AG04449 (cell line): Measurements from ENCODE around the gene IGDCC3.
A peak's percentile ranks its signal among the peaks of the same experiment; 100 is the strongest.

Source experiments
- CTCF ChIA-PET: fragments of 350-600 bp; formaldehyde crosslinking; extraction: SDS; loops from one replicate; lab custom pipeline; 2021; ENCODE audit warnings: antibody characterized with exemption; lab: Yijun Ruan, JAX
- POLR2A ChIA-PET: fragments of 400-600, 350-600 bp; formaldehyde crosslinking; extraction: SDS; loops from one replicate; lab custom pipeline; 2020; ENCODE audit warnings: antibody characterized with exemption, inconsistent platforms; lab: Yijun Ruan, JAX
- DNase-seq: peaks from one replicate; pipeline ENCODE4 v3.0.0-alpha.2; 2010; ENCODE audit warnings: low read depth, low spot score
- H3K4me3 ChIP-seq: 2 replicates; pipeline ENCODE4 v1.5.1; 2011; ENCODE audit warnings: low read depth, mild to moderate bottlenecking, control low read depth, low read length
- CTCF ChIP-seq: IDR thresholded peaks from one replicate; pipeline ENCODE4 v1.5.1; 2011; ENCODE audit warnings: mild to moderate bottlenecking, moderate library complexity, low read length, control low read depth, inconsistent platforms; ENCODE audit not compliant: insufficient read depth; ENCODE audit errors: missing control alignments

Gene IGDCC3

DNA sequence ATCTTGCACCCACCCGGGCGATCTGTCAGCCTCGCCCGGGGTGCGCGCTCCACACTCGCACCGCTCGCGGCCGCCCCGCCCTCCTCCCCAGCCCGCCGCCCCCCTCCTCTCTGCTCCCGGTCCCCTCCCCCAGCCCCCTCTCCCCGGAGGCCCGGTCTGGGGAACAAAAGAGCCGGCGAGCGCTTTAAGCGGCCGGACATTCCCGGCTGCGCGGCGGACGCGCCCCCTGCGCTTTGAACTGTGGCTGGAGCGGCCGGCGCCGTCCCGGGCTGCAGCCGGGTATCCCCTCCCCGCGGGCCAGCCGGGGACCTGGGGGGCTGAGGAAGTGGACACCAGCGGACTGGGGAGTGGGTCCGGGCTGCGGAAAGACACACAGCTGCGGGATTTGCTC is at the start of gene IGDCC3:
TSS of gene IGDCC3 (minus strand) at position 27 of the 391 bp plus-strand sequence. CDS start 214 bp downstream, outside the sequence.
- DNase-seq: no peak
- CTCF ChIA-PET: interaction anchor here (1.9 to 23.4 kb wide), 3 partner anchors 9 to 58 kb away, joined by 7 to 652 read pairs (median 267); no protein-coding TSS in a partner anchor
- peak within 1 kb of the TSS; percentile 56 for H3K4me3 ChIP-seq
- POLR2A ChIA-PET: no interaction called here
- no peak for TF ChIP-seq CTCF

DNA sequence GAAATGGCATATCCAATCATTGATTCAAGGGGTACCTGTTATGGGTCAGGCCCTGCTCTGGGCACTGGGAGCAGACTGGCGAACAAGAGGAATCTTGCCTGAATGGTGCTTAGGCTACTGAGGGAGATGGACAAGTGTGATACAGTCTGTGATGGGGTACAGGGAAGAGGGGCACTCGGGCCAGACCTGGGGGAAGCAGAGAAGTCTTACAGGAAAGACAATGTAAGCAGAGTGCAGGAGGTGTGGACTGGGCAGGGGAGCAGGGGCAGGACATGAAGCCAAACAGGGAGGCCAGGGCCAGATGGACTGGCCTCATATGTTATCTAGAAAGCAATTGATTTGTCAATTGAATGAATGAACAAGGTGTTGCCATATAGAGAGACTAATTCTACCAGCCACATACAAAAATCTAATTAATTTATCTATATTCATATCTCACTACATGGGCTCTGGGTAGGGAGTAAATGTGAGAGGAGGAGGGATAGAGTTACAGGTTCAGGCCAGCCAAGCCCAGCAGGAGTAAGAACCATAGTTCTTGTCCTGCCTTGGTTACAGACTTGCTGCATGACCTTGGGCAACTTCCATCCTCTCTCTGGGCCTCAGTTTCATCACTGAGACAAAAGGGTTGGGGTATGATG is 48.5 kb upstream of the IGDCC3 start:
- no peak for TF ChIP-seq CTCF
- DNase-seq: no peak
- ChIA-PET POLR2A (no interaction called here), CTCF (interaction anchor here (1.3 to 1.9 kb wide), 2 partner anchors 26 to 41 kb away, joined by 3 to 6 read pairs; no protein-coding TSS in a partner anchor)
- H3K4me3 ChIP-seq: no peak overlapping the region

DNA sequence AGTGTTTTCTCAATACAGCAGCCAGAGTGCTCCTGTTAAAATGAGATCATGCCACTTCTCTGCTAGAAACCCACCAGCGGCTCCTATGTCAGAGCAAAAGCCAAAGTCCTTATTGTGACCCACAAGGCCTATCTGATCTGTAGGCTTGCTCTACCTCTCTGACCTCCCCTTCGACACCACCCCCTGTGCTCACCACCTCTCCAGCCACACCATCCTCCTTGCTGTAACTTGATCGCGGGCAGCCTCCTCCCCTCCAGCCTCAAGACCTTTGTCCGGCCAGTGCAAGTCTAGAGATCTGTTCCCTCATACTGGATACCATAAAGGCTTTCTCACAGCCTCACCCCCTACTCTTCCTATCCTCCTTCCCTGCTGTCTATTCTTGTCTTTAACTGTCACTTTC is 46.9 kb upstream of the IGDCC3 start:
- DNase-seq: no peak
- TF ChIP-seq CTCF: no peak
- CTCF ChIA-PET: no interaction called here
- POLR2A ChIA-PET: no interaction called here
- no peak overlapping the region for H3K4me3 ChIP-seq

DNA sequence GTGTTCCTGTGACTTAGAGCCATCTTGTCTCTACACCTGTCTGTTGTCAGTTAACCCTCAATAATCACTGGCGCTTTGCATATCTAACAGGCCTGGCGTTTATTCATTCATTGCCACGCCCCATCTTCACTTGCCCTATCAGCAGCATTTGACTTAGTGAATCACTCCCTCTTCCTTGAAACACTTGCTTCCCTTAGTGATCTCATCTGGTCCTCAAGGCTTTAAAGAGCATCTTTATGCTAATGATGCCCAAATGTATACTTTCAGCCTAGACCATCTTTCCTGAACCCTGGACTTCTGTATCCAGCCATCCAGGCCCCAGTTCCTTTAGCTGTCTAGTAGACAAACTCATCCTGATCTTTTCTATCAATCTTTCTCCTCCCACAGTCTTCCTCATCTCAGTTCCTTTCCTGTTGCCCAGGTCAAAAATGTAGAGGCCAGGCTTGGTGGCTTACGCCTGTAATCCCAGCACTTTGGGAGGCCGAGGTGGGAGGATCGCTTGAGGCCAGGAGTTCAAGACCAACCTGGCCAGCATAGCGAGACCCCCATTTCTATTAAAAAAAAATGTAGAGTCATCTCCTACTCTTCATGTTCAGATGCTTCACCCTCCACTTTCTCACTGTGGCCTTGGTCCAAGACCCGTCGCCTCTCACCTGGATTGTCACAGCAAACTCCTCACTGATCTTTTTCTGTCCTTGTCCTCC is 46.3 kb upstream of the IGDCC3 start:
- ChIA-PET CTCF (no interaction called here), POLR2A (no interaction called here)
- DNase-seq: no peak
- no peak for TF ChIP-seq CTCF
- no peak overlapping the region for H3K4me3 ChIP-seq

DNA sequence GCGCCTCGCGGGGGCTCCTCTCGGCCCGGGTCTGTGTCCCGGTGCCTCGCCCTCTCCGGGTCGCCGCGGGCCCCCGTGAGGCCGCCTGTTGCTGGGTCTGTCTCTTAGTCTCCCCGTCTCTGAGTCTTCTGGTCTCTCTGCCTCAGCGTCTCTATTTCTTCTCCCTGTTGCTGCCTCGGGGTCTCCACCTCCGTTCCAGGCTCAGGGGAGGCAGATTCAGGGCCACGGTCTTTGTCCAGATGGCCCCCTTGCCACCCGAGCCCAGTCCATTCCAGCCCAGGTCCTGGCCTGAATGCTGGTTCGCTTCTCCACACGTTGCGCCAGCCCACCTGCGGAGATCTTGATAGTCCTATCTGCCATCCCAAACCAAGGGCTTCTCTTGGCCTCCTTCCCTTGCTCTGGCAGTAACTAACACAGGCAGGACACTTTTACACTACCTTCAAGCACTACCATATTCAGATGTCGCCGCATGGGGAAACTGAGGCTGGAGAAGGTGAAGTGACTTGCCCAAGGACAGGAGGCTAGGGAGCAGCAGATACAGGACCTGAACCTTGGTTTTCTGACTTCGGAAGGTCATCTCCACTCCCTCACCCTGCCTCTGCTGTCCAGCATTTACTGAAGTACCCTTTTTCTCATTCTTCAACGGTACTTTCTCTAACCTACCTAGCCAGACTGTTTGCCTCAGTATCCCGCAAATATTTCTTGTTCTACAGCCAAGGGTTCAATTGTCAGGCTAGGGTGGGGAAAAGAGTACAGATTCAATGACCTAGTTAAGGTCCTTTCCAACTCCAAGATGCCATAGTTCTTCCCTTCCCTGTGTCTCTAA is 45.6 kb upstream of the IGDCC3 start:
- H3K4me3 ChIP-seq: peak overlapping the region; percentile 33
- no peak for DNase-seq
- POLR2A ChIA-PET: no interaction called here
- no peak for TF ChIP-seq CTCF
- CTCF ChIA-PET: no interaction called here
